GM19351 (cell line): ENCODE measurements around the gene PRR5L.
A peak's percentile ranks its signal among the peaks of the same experiment; 100 is the strongest.

Experiments
- ATAC-seq: cut with Tn5 transposase; IDR thresholded peaks from one replicate; pipeline ENCODE4 v1.9.1; 2021; ENCODE audit warnings: mild to moderate bottlenecking, moderate library complexity; ENCODE audit not compliant: unreplicated experiment

Gene PRR5L, protein sequence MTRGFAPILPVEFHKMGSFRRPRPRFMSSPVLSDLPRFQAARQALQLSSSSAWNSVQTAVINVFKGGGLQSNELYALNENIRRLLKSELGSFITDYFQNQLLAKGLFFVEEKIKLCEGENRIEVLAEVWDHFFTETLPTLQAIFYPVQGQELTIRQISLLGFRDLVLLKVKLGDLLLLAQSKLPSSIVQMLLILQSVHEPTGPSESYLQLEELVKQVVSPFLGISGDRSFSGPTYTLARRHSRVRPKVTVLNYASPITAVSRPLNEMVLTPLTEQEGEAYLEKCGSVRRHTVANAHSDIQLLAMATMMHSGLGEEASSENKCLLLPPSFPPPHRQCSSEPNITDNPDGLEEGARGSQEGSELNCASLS

DNA sequence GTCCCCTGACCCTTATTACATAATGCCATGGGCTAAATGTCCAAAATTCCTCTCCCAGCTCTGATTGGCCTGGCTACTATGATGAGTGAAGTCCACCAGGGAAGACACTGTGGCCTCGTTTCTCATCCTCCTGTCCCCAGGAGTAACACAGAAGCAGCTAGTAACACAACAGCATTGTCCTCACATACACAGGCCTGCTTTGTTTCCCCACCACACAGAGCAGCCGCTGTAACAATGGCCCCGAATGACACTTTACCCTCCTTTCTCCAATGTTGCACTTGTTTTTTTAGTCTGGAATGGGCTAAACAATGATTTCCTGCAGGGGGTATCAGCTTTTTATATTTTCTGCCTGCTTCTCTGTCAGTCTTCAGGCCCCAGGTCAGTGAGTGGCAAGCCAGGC lies at the start of gene PRR5L:
PRR5L (plus strand) TSS at position 363 of the 400 bp plus-strand sequence. CDS start 104,834 bp downstream, outside the sequence.
- ATAC-seq = no peak

DNA sequence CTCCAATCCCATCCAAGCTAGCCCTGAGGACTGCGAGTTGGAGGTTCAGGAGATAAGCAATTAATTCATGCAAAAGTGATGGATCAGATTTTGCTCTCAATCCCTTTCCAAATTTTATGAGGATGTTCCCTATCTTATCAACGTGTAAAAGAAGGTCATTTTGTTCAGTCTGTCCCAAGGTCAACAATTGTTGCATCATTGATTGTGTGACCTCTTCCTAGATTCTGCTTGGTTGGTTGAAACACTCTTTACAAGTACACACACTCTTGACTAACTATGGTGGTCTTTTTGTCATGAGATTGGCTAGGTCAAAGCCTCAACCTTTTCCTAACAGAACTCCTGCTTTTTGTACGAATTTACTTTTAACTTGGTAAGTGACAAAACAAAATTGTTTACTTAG lies 48.6 kb upstream of the PRR5L start:
- ATAC-seq = no peak

DNA sequence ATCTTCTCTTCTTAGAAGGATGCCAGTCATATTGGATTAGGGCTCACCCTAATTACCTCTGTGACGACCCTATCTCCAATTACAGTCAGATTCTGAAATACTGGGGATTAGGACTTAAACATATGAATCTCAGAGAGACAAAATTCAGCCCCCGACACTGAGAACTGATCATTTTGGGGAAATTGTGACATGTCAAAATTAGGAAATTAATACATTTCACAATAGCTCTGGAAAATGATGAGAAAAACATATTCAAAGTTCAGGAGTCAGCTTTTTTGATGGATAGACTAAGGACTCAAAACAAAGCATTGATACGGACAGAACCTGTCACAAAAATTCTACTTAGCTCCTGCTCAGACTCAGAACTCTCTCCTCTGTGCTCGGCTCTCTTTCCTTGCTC lies 47.7 kb upstream of the PRR5L start:
- no peak for ATAC-seq

DNA sequence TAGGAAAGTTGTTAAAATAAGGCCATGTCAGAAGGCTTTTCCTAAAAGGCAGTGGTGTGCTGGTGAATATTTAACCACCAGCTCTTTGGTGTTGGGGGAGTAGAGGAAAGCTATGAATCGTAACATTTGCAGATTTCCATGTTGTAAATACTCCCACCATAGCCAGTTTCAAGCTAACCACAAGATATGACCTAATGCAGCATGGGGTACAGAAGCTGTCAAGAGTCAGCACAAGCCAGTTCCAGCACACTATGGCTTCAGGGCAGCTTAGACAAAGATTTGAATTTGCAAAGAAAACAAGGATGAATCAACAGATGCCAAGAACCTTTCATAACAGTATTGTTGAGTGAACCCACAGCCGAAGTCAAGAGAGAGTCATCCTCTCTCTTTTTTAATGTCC lies 46.8 kb upstream of the PRR5L start:
- ATAC-seq = peak; percentile 77

DNA sequence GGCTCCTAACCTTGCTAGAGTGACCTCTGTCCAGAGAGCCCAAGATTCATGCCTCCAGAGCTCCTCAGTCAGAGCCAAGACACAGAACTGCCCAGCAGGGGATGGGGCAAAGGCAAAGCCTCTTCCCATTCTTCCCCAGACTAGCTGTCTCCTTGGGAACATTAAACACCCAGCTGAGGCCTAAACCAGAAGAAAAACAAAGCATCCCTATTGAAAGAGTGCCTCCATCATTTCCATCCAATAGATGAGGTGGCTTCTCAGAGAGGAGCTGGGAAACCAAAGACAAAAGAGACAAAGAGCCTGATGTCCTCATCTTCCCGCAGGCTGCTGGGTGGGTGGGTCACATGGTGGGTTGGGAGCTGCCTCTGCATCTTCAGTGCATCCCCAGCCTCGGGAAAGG lies 44.3 kb upstream of the PRR5L start:
- no peak for ATAC-seq

DNA sequence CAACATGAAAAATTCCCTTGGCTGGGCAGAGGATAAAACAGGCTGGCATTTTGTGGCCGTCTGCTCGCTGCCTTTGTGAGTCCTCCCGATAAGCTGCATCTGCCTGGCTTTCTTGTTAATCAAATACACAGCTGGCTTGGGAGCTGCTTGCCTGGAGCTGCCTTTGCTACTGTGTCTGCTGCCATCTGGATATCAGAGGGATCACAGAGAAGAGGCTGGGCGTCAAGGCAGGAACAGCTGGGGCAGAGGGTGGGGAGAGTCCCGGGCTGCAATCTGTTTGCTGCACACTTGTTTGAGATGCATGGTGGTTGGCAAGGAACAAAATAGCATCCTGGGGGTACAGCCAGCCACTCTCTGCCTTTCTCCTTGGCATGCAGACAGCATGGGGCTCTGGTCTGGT lies 42.9 kb upstream of the PRR5L start:
- no peak for ATAC-seq

DNA sequence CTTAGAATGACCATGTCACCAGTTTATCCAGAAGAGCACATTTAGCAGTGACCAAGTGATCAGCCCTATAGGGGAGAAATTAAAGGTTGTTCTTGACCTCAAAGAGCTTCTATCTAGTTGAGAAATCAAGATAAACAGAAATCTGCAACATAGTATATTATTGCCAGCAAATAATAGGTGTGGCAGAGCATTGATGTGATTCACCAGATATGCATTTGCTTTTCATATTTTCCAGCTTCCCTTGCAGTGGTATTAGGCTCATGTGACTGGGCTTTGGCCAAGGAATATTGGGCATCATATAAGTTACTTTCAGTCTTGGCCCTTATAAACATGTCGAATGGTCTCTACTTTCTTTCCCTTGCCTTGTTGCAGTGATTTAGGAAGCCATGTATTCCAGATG lies 41.4 kb upstream of the PRR5L start:
- ATAC-seq = no peak

DNA sequence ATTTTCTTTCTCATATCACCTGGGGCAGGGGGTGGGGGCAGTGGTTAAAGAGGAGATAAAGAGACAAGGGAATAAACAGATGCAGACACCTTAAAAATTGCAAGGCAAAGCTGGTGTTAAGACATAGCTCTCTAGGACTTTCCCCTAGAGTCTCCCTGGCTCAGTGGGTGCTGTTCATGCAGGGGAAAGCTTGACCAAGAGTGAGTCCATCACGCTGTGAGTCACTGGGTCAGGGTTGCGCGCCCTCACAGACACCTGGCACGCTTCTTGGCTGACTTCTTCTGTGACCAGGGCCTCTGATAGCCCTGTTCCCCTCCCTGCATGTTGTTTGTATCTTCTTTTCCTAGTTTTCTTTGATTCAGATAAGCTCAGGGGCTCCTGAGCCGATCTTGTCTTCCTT lies 38.7 kb upstream of the PRR5L start:
- ATAC-seq = no peak

DNA sequence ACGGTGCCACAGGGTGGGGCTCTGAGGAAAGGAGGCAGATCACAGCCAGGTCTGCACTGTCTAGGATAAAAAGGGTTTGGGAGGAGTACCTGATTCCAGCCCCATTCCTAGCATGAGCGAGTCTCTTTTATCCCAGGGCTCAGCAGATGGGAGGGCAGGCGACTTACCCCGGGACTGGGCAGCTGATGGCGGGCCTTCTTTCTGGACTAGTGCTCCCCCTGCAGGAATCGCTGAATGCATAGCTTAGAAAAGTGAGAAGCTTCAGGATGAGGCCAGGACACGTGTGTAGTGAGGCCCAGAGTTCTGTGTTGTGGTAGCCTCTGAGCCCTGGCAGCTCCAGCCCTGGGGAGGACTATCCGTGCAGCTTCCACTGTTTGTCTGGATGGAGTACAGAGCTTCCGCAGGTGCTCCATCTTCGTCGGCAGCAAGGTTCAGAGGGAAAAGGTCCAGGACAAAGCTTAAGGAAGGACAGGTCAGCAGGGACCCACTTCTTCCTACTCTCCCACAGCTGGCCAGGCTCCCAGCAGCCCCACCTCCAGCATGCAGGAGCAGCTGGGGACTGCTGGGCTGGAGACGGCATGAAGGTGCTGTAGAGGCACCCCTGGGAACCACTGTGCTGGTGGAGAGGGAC lies 37.2 kb upstream of the PRR5L start:
- peak; percentile 63 for ATAC-seq

DNA sequence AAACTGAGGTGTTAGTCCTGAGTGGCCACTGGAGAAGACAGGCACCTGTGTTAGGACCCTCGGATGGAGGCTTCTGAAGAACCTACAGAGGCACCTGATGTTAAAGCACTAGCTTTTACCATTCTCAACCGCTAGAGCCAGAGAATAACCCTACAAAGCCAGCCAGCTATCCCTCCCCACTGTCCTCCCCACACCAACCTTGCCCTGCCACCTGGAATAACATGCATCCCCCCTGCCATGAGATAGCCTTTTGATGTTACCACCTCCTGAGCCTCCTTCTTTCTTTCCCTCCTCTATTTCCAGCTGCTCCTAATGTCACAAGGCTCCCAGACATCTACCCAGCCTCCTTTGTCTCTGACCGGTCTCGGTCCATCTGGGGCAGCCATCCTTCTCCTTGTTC lies 35.0 kb upstream of the PRR5L start:
- no peak for ATAC-seq

DNA sequence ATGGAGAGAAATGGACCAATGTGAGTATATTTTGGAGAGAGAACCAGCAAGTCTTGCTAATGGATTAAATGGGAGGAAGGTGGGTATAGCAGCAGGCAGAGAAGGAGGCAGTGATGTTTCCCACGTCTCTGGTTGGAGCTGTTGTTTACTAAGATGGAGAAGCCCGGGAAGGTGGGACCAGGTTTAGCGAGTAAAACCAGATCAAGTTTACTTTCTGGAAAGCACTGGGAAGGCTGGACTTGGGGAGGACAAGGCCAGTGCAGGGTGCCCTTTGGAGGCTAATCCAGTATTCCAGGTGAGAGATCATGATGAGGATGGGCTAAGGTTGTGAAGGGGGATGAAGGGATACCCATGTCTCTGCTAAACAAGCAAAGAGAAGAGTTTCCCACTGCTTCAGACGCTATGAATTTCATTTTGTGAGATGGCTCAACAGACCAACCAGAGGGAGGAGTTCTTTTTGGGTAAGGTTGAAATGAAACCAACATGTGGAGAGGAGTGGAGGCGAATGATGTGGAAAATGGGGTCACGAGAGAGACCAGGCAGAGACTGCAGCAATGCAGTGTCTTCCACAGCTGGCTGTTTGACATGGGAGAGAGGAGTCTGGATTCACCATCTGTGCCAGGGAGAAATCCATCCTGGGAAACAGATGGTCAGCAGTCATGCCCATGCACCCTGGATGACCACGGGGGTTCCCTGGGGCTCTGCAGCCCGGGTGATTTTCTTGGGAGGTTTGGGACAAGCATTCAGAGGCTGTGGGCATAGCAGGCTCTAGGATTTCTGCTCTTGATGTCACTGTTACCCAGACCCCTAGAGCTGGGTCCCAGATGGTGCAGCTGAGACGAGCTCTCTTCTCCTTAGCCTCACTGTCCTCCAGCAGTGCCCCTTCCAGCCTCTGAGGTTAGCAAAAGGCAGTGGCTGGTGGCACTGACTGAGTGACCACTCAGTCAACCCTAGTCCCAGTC lies 31.8 kb upstream of the PRR5L start:
- no peak for ATAC-seq

DNA sequence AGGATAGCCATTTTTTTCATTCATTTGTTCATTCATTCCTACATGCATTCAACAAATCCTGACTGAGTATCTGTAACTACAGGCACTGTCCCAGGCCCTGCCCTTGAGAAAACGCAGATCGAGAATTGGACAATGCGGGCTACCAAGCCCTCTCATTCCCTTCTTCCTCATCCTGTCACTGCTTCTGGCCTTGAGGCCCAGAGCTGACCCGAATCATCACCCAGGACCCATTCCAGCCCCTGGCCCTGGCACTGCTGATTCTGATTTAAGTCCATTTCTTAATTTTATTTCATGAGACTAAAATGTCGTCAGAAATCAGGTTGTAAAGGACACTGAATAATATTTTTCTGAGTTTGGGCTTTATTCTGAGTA lies 31.1 kb upstream of the PRR5L start:
- no peak for ATAC-seq

DNA sequence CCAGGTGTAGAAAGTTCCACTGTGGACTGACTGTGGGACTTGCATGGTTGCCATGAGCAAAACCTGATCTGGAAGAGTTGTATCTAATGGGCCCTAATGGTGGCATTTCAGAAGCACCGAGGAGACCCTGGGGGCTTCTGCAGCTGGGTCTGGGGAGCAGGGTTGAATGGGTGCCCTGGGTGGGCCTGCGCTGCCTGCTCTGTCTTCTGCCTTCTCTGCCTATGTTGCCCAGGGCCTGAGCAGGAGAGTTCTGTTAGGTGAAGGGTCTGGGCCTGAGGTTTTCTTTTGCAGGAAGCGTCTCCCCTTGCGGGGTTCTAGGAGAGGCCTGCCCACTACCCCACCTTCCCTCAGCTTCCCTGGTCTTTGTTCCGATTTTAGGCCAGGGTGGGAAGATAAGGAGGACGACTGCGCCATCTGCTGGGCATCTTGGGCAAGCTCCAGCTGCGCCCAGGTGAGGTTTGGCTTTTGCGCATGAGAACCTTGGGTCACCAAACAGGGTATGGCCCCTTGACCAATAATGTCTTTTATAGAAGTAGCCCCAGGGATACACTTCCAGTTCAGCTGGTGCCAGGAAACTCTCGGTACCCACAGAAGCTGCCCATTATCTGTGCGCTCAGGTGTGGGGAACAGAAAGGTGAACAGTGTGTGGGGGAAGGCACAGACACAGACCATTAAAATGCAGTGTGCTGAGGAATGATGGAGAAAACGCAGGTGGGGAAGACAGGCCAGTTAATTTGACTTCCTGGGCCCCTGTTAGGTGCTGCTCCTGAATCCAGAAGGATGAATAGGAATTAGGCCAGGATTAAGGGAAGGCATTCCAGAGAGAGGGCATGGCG lies 30.1 kb upstream of the PRR5L start:
- peak; percentile 81 for ATAC-seq

DNA sequence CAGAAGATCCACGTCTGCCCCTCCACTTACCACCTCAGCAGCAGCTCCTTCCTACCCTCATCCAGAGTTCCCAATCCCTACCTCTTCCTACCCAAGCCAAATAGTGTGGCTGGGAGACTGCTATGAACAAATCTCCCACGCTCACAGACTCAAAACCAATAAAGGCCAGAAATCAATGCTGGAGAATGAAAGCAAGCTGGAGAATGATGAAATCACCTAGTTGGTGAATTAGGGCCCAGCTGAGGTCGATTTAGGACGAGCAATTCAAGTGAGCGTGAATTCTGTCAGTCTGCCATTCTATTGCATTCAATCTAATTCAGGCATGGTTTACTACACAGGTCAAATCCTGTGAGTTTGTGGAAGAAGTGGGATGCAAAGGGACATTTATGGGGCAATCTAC lies 29.3 kb upstream of the PRR5L start:
- no peak for ATAC-seq

DNA sequence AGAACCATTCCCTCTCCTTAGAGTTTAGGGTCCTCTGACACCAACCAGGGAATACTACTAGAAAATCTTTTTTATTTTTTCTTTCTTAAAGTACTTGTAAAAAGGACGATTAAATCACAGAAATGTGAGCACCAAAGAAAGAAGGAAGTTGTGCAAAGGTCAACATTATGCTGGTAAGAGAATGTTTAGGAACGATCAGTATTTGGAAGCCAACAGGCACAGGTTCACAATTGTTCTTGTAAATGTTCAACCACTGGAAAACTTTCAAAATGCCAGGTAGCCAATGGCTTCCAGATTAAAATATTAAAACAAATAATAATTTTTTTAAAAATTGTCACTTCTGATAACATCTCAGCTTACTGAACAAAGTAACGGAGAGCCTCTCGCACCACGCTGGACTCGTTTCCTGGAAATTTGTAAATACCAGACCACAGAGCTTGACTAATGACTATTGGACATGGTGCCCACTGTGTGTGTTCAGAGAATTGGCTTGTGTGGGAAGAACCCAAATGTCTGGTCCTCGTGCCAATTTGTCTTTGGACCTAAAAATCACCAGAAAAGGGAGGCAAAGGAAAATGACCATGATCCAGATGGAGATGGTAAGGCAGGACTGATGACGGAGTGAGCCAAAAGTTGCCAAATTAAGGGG lies 27.6 kb upstream of the PRR5L start:
- ATAC-seq = no peak

DNA sequence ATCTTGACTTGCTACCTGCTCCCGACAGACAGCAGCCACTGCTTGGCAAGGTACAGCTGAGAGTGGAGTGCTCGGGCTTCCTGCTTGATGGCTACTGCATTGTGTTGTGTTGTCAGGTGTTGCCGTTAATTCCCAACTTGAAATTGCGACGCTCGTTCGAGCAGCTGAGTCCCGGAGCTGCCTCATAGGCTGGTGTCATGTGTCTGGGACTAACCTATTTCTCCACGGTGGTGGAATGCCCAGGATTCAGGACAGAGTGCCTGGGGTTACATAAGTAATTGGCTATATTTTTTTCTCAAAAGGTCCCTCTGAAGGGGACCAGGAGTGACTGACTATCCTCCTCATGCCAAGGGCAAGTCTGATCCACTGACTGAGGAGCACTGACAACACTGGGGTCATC lies 25.4 kb upstream of the PRR5L start:
- no peak for ATAC-seq

DNA sequence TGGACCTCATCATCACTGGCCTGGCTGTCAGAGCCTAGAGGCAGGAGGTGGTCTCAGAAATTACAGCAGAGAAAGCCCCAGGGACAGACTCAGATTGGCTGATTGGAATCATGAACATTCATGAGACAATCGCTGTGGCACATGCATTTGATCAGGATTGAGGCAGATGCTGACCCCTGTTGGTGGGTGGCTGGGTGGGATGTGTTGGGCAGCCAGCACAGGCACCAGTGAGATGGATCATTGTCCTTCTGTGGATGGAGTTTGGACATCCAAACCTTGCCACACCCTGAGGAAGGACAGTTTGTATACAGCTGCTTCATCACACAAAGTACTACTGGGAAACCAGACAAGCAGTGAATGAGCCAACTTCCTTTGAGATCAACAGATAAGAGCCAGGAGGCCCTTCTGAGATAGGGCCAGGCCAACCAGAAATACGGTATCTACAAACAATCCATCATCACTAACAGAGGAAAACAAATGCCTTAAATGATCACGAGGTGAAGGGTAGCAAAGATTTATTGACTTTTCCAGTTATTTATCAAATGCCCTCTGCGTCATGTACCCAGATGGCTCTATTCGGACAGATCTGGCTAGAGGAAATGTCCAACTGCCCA lies 24.2 kb upstream of the PRR5L start:
- no peak for ATAC-seq

DNA sequence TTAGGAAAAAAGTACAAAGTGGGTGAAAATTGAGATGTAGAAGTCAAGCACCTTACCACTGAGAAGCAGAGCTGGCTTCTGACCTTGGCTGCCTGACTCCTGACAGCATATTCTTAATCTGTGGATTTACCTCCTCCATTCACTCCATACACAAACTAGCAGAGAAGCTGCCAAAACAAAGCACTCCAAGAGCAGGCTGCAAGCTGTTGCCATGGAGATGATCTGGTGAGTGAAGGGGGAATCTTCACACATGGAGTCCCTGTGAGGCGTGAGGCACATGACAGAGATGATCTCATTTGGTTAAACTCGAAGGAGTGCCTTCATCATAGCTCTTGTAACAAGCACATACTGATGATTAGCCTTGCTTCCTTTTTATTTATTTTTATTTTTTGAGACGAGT lies 23.0 kb upstream of the PRR5L start:
- no peak for ATAC-seq

DNA sequence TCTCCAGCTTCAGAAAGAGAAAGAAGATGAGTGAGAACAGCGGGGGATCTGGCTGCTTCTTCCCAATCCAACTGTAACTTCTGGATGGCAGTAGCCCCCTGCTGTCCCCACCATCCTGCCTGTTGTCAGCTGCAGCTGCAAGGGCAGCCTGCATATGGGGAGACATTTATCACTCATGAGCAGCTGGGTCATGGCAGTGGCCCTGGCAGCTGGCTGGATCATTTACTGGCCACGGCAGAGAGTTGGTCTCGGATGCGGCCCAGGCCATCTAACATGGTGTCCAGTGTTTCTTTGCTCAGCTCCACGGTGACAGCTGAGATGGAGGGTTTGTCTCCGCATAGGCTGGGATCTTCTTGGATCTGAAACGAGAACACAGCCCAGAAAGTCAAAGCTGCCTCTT lies 21.7 kb upstream of the PRR5L start:
- no peak for ATAC-seq
